IPS-NIHi7 (cell line): ENCODE results near the gene CRYBA2.

ENCODE experiments used
- DNase-seq: peaks from one replicate; pipeline ENCODE4 v3.0.0; 2012; ENCODE audit warnings: mixed read lengths; ENCODE audit errors: extremely low spot score

The CRYBA2 gene

DNA sequence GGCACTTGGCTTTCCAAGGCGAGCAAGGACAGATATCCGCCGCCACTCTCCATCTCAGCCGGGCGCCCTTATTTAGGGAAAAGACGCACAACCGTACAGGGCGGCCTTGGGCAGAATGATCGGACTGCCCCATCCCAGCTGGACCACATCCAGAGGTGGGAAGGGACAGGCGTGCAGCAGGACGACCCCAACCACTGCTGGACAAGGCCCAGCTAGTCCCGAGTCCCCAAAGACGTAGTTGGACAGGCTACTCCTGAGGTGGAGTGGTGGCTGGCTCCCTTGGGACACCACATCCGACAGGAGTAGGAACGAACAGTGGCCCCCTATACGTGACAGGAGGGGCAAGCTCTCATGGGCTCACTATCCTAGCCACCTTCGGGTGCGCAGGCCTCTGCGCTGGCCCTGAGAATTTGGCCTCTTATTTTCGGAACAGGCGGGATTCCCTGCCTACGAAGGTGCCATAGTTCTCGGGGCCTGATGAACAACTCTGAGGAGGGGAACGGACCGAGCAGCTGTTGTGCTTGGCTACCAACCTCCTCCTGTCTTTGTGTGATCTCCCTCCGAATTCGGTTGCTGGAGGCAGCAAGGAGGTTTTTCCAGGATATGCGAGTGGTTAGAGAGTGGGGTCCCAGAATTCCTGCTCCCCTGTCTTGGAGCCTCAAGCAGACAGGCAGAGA, 10.5 kb downstream of the CRYBA2 start:
- no peak for DNase-seq

- no peak for DNase-seq
These were observed 11.2 kb downstream of the CRYBA2 start for GRCh38 chr2:218981881-218982585.

- DNase-seq, result no peak
These were observed 11.8 kb downstream of the CRYBA2 start for GRCh38 chr2:218981390-218981880.

DNA sequence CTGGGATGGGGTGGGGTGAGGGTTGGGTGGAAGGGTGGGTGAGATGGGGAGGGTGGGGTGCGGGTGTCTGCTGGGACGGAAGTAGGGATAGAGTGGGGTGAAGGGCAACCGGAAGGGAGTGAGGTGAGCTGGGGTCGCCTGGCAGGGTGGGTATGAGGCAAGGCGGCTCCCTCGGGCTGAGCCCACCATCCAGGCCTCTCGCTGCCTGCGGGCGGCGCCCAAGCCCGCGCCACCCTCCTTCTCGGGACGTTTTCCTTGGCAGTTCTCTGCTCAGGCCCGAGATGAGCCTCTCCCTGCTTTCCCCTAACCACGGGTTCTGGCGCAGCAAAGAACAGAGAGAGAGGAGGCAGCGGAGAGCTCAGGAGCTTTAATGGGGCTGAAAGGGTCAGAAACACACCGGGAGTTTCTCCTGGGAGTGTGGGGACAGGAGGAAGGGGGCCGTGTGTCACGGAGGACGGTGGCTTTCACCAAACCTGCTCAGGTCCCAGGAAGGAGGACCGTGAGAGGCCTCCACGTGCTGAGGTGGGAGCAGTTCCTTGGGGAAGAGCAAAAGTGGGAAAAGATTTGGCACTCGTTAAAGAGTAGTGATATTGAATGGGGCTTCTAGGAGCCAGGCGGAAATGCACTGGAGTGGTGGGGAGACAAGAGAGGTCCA, 12.4 kb downstream of the CRYBA2 start:
- DNase-seq, result no peak

DNA sequence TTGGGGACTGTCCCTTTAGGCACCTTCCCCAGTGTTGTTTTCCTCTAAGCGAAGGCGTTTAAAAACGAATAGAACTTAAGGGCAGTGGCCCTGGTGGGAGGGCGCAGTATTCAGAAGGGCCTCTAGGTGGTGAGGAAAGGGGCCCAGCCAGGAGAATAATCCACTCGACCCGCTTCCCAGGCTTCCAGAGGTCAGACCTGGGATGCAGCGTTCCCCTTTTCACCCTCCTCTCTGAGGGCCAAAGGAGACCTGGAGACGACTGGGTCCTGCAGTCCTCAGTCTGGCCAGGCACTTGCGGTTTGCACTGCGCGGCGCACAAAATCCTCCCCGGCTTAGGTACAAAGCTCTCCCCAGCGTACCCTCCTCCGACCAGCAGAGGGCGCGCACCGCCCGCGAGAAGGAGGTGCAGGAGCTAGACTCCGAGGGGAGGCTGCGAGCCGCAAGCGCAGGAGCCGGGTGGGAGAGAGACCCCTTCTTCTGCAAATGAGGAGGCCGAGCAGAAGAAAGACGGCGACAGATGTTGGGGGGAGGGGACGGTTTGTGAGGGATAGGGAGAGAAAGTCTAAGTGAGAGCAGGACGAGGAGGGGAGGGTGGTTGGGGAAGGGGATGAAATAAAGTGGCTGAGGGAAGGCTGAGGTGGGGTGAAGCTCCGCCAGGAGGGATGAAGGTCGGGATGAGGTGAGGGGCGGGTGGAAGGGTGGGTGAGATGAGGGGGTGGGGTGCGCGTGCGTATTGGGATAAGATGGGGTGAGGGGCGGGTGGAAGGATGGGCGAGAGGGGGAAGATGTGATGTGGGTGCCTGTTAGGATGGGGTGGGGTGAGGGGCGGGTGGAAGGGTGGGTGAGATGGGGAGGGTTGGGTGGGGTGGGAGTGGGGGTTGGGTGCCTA, 13.1 kb downstream of the CRYBA2 start:
- DNase-seq, result peak; percentile 86

- no peak for DNase-seq
These were observed 18.0 kb downstream of the CRYBA2 start for GRCh38 chr2:218975060-218975777.

DNA sequence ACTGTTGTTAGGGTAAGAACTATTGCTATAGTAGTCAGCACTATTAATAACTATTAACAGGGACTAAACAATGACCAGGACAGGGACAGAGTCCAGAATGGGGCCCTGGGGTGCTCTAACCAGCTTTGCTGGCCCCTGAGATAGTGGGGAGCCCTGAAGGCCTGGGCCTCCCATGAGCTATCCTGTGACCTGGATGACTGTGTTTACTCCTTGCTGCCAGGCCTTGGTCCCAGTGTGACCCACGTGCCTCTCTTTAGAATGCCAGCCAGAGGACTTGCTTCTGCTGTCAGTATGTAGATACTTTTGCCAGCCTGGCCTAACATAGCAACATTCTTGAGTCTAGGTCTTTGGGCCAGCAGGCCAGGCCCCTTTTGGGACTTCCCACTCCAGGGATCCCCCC, 22.3 kb downstream of the CRYBA2 start:
- DNase-seq, result no peak

DNA sequence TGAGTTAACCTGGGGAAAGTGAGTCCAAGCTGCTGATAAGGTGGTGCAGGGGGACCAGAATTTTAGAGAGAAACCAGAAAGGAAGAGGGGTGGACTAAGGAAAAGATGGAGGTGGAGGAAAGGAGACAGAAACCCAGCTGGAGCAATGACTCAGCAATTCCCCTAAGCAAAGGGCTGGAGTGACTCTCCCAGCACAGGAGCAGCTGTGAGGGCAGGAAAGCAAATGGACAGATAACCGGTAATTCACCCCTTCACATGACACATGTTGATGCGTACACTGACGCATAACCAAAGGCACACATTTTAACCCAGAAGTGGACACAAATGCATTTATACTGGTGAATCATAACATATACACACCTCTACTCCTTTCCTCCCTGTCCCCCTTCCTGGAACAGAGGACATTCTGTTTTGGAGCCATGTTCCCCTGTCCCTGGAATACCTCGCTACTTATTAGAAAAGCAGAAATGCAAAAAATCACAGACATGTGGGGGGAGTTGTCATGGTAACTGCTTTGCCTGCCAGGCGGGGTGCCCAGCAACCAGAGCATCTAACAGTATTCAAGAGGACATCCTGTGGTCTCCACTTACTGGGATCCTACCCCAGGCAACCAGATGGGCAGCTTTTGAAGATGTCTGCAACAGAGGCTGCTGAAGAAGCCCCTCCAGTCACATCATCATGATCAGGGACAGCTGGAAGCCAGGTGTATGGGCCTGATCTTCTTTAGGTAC, 29.0 kb downstream of the CRYBA2 start:
- no peak for DNase-seq

- DNase-seq, result no peak
These were observed 29.6 kb downstream of the CRYBA2 start for GRCh38 chr2:218963601-218964000.

GRCh38 chr2:218962859-218963492, 30.2 kb downstream of the CRYBA2 start:
- DNase-seq, result peak; percentile 96

- DNase-seq, result peak; percentile 61
These were observed 31.3 kb downstream of the CRYBA2 start for GRCh38 chr2:218961651-218962570.

DNA sequence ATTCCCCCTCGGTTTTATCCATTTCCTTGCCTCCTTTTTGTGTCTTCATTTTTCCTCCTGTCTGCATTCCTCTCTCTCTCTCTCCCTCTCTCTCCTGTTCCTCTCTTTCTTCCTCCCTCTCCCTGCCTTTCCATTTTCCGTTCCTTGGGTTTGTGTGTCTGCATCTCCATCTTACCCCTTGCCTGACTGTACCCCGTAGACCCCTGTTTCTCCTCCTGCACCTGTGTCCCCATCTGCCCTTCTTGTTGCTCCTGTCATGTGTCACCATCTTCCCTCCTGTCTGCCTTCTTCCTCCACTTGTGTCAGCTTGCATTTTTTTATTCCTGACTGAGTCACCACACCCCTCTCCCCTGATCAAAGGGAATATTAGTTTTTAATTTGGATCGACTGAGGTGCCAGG, 32.0 kb downstream of the CRYBA2 start:
- no peak for DNase-seq

- no peak for DNase-seq
These were observed 32.7 kb downstream of the CRYBA2 start for GRCh38 chr2:218960309-218961165.

GRCh38 chr2:218959761-218960308, 33.4 kb downstream of the CRYBA2 start:
- DNase-seq, result no peak

DNA sequence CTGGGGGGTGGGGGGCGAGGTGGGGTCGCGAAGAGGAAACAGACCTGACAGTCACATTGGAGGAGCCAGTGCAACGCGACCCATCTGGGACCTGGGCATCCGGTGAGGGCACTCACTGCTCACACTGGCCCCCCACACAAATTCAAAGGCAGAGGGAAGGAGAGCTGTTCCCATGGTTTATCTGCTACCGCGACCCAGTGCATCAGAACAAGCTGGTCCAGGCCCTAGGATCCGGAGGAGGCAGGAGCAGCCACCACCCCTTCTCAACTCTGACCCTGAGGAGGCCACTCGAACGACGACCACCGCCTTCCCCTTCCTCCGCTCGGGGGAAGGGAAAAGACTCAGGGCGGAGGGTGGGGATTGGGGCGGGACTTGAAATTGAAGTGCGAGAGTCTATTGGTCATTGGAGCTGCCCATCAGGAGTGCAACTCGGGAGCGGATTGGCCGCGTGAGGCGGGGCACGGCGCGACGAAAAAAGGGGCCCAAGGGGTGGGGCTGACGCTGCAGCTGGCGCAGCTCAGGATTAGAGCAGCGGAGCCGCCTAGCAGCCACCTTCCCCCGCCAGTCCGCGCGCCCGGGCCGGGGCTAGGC, 34.0 kb downstream of the CRYBA2 start, which contains the start of gene CDK5R2:
CDK5R2 (plus strand) TSS at position 526 of the 591 bp plus-strand sequence. CDS start 155 bp downstream, outside the sequence.
- peak; percentile 100 for DNase-seq

DNA sequence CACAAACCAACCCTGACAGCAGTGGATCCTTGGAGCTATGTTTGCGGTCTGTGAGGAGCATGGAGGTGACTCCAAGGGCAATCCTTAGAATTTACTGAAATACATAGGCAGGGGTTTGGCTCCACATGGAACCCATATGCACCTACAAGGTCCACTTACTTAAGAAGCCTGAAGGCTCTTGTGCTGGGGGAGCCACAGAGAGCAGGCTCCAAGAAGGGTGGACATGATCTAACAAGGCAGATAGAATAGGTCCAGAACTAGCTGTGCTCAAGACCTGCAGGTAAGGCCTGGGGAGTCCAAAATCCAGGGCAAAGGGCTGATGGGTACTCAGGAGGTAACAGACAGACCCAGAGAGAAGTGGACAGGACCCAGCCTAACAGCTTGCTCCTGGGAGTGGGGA, 34.9 kb downstream of the CRYBA2 start:
- no peak for DNase-seq

GRCh38 chr2:218957671-218958070, 35.6 kb downstream of the CRYBA2 start:
- no peak for DNase-seq
